ENCODE data around the gene MRGPRF.

MRGPRF gene

DNA sequence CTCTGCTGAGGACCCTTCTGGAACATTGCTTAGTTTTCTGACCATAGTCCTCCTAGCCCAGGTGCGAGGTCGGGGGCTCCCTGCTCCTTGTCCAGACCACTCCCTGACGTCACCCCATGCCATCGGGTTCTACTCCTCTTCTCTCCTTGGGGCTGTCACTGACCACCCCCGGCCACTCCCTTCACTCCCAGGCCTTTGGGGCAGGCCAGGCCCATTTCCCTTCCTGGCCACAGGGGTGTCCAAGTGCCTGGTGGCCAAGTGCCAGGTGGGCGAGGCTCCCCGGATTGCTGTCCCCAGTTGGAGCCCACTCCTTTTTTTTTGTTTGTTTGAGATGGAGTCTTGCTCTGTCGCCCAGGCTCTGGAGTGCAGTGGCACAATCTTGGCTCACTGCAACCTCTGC is 51.8 kb downstream of the MRGPRF start:
- no peak for DNase-seq

DNA sequence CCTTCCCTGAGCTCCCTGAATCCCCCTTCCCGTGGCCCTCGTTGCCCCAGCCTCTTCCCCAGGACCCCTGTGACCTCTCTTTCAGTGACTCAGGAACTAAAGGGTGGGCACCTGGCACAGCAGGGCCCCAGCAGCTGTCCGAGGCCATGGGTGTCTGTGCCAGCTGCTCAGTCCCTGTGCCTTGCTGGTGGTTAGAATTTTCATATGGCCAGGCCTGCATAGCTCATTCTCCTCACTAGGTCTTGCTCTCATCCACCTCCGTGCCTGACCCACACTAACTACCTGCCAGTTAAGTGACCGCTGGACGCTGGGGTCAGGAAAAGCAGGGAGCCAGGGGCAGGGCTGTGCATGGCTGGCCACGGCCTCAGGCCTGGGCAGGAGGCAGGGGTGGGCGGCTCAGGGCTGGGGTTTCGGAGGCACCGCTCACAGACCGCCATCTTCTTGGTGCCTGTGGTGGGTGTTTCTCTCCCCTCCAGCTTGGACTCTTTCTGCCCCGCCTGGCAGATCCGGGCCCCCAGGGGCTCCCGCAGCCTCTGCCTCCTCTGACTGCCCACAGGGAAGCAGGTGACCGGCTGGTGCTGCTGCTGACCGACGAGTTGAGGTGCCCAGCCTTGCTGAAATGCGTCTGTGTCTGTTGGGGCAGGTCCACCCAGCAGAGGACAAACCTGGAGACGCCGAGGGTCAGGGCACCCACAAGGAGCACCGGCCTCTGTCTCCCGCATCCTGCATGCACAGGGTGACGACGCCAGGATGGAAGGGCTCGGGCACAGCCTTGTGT is 52.6 kb downstream of the MRGPRF start:
- no peak for DNase-seq

DNA sequence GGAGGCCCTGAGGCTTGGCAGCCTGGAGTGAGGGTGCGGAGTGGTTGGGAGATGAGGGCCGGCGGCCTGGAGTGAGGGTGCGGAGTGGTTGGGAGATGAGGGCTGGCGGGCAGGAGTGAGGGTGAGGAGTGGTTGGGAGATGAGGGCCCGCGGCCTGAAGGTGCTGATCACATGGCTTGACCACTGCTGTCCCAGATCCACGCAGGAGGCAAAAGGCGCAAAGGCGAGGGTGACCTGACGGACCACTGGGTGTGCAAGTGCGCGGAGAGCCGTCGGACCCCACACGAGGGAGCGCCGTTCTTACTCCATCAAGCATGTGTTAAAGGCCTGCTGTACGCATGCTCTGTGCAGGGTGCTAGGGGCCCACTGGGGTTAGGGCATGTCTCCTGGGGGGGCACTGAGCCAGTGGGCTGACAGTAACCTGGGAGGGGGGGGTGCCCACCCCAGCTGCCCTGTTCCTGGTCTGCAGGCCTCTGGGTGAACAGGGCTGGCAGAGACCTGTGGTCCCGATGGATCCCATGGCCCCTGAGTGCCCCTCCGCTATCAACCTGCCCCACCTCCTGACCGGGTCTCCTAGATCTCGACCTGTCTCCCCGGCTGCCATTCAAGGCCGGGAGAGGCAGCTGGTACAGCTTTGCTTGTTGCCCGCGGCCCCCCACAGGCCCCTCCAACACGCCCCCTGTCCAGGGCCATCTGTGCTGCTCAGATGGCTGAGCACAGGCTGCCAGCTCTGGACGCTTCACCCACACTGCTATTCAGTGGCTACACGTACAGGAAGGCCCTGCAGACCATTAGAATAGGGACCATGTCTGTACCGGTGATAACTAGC is 53.4 kb downstream of the MRGPRF start:
- DNase-seq, result no peak

DNA sequence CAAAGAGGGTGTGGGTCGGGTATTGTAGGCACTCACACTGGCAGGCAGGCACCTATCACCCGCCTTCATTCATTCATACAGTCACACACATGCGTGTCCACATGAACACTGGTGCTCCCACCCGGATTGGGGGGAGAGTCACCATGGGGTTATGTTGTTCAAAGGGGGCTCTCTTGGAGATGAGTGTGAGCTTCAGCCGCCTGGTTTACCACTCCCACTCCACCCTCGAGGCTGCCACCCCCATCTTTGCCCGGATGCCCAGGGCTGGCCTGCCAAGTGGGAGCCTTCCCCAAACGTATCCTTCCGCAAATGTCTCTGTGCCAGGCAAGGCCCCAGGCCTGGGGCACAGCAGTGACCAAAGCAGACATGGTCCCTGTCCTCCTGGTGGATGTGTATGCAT is 54.8 kb downstream of the MRGPRF start:
- DNase-seq, result no peak

DNA sequence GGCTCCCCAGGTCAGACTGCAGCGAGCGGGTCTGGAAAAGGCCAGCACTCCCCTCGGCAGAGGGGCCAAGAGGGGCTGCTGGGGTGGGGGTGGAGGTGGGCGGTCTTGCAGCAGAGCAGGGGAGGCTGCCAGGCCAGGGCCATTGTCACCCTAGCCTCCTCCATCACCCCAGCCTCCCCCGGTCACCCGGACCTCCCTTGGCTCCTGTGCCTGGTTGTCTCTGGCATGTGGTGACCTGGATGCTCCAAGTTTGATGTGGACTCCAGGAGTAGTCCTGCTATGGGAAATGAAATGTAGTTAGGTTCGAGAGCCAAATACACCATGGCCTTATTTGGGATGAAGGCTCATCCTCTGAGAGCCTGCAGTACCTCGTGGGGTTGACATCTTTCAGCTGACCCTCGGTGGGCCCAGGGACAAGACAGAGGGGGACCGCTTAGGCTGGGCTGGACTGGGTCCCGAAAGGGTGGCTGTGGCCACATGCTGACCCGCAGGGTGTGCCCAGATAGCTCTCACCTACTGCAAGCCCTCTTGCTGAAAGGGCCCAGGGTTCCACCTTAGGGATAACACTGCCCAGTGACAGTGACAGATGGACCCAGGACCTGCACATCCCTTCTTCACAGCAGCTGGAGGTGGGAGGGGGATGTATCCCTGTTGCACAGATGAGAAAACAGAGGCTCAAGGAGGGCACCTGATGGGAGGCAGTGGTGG is 56.3 kb downstream of the MRGPRF start:
- no peak for DNase-seq

DNA sequence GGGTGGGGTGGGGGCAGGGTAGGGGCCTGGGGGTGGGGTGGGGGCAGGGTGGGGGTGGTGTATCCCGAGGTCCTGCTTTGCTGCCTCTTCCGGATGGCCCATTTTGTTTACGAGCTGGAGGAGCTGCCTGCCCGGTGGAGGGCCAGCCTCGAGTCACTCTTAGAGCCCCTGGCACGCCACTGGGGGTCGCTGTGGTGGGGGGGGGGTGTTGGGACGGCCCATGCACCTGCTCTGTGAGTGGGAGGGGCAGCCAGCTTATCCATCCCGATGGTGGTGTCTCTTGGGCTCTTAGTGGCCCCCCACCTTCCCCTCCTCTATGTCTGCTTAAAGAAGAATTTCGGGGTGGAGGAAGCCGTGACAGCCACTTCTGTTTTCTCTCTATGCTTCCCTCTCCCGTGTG is 56.9 kb downstream of the MRGPRF start:
- DNase-seq, result no peak

DNA sequence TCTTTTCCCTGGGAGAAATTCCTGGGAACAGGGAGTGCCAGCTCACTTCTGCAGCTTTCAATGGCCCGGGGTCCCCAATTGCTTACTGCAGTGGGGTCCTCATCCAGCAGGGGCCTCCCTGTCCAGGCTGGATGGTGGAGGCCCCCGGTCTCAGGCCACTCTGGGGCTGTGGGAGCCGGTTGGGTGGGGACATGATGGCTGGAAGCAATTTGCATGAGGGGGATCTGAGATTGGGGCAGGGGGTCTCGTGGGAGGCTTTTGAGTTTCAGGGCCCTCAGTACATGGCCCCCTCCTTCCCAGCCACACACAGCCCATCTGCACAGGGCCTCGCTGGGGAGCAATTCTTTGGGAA is 57.5 kb downstream of the MRGPRF start:
- DNase-seq, result no peak

DNA sequence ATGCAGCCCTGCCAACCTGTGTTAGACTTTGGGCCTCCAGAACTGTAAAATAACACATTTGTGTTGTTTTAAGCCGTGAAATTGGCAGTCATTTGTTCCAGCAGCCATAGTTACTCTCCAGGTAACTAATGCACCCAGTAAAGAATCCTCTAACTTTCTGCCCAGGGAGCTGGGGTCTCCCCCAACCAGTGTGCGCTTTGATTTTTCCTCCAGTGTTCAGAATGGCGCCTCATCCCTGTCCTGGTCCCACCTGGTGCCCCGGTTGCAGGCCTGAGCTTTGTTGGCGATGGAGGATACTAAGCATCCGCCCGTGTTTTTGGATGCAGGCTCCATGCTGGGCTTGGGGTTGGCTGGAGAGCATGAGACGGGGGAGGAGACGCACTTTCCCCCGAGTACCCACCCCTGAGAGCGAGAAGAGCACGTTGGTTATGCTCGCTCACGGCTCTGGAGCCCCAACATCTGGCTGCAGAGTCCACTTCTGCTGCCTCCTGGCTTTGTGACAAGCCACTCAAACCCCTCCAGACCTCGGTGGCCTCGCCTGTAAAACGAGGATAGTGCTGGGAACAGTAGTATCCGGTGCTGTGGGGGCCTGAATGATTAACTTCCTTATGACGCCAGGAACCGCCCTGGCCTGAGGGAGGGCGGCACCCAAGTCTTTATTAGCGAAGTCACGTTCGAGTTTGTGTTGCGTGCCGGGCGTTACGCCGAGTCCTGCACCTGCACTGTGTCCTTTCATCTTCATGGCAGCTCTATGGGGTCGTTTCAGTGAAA is 58.0 kb downstream of the MRGPRF start:
- DNase-seq, result no peak

Data from NCI-H1930 (cell line).